Nephron progenitor cell (in vitro differentiated cells): ENCODE measurements around the gene CDH11.

ENCODE experiments used
- DNase-seq: peaks from one replicate; pipeline ENCODE4 v3.0.0; 2021
- H3K27ac Mint-ChIP-seq: 2 replicates; pipeline ENCODE4 v1.8.0; 2021; ENCODE audit warnings: mild to moderate bottlenecking, moderate library complexity, mixed read lengths
- H3K27me3 Mint-ChIP-seq: 2 replicates; pipeline ENCODE4 v1.8.0; 2021; ENCODE audit warnings: mild to moderate bottlenecking, low read depth, mixed read lengths; ENCODE audit not compliant: poor library complexity
- H3K36me3 Mint-ChIP-seq: 2 replicates; pipeline ENCODE4 v1.8.0; 2021; ENCODE audit warnings: low read depth, mixed read lengths
- H3K4me1 Mint-ChIP-seq: 2 replicates; pipeline ENCODE4 v1.8.0; 2021; ENCODE audit warnings: mixed read lengths
- H3K4me3 Mint-ChIP-seq: 2 replicates; pipeline ENCODE4 v1.8.0; 2021; ENCODE audit warnings: mild to moderate bottlenecking, moderate library complexity, mixed read lengths
- H3K9me3 Mint-ChIP-seq: 2 replicates; pipeline ENCODE4 v1.8.0; 2021; ENCODE audit warnings: mild to moderate bottlenecking, moderate library complexity, mixed read lengths
- TF ChIP-seq, protein P1 (sequence below): fragments of 200-600 bp; sonication (generic); IDR thresholded peaks from 2 replicates; pipeline ENCODE4 v1.5.0; 2021; ENCODE audit warnings: antibody characterized with exemption

CDH11 gene

DNA sequence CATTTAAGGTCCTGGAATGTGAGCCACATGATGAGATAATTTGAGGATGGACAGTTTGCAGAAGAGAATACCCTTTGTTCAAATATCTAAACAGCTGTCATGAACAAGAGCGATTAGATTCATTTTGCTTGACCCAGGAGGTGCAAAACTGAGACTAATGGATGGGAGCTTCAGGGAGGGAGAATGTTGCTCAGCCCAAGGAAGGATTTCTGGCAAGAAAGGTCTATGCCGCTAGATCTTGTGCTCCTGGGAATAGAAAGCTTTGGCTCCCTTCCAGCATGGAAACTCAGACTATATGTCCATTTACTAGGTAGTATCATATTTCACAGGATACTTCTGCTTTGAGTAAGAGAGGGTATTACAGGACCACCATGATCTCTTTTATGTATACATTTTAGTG is 14.8 kb upstream of the CDH11 start:
- no peaks in the 10 kb centered on the region for H3K9me3 Mint-ChIP-seq
- H3K27me3 Mint-ChIP-seq = peaks cover 3% of the 10 kb centered on the region
- H3K27ac Mint-ChIP-seq = no peak overlapping the region
- peaks cover 19% of the 10 kb centered on the region for H3K4me1 Mint-ChIP-seq
- H3K4me3 Mint-ChIP-seq = no peak overlapping the region
- H3K36me3 Mint-ChIP-seq = no peaks in the 10 kb centered on the region
- TF ChIP-seq, protein P1, sequence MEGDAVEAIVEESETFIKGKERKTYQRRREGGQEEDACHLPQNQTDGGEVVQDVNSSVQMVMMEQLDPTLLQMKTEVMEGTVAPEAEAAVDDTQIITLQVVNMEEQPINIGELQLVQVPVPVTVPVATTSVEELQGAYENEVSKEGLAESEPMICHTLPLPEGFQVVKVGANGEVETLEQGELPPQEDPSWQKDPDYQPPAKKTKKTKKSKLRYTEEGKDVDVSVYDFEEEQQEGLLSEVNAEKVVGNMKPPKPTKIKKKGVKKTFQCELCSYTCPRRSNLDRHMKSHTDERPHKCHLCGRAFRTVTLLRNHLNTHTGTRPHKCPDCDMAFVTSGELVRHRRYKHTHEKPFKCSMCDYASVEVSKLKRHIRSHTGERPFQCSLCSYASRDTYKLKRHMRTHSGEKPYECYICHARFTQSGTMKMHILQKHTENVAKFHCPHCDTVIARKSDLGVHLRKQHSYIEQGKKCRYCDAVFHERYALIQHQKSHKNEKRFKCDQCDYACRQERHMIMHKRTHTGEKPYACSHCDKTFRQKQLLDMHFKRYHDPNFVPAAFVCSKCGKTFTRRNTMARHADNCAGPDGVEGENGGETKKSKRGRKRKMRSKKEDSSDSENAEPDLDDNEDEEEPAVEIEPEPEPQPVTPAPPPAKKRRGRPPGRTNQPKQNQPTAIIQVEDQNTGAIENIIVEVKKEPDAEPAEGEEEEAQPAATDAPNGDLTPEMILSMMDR = no peak
- DNase-seq = no peak

DNA sequence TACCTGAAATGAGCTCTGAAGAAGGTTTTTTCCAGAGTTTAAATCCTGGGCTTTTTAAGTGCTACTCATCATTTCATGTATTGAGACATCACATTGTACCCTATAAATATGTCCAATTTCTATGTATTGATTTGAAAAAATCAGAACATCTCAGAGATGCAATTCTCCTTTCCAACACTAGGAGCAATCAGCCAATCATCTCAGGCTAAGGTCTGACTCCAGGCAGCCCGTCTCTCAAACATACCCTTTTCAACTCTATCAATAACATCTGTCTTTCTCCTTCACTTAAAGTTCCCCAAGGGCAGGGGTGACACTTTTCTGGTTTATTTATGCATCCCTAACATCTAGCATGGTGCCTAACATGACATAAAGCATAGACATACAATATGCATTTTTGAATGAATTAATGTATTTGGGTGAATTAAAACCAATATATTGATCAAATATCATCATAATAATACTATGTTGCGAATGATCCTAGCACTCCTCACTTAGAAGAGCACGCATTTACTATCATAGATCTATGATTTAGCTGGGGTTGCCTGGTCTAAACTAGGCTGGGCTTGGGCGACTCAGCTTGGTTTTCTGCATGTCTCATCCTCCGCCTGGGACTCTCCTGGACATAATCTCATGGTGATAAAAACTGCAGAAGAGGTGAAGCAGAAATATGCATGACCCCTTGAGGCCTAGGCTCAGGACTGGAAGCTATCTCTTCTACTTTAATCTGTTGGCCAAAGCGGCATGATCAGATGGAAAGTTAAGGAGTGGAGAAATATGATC is 5.2 kb upstream of the CDH11 start:
- peaks cover 3% of the 10 kb centered on the region for H3K27me3 Mint-ChIP-seq
- H3K36me3 Mint-ChIP-seq = no peaks in the 10 kb centered on the region
- no peaks in the 10 kb centered on the region for H3K9me3 Mint-ChIP-seq
- H3K4me3 Mint-ChIP-seq = no peak overlapping the region
- peak overlapping the region; percentile 43 for H3K27ac Mint-ChIP-seq
- no peak for DNase-seq
- peaks cover 44% of the 10 kb centered on the region for H3K4me1 Mint-ChIP-seq
- TF ChIP-seq, protein P1 = peak; percentile 56

DNA sequence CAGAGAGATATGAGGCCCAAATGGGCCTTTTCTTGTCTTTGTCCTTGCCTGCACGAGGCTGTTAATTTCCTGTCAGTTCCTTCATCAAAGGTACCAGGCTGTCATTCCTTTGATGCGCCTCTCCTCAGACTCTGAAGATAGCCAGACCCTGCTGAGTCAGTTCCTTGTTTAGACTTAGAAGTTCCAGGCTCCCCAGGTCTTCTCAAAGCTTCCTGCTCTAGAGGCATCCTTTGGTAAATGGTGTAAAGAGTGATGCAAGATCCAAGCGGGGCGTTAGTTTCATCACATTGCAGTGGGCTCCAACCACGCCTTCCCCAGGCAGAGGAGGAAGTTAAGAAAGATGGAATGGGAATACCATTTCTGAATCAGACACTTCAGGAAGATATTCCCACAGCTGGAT is 4.0 kb upstream of the CDH11 start:
- TF ChIP-seq, protein P1 = no peak
- Mint-ChIP-seq H3K4me3 (peak overlapping the region; percentile 93), H3K27ac (peak overlapping the region; percentile 80), H3K27me3 (peaks cover 3% of the 10 kb centered on the region), H3K9me3 (no peaks in the 10 kb centered on the region), H3K36me3 (no peaks in the 10 kb centered on the region), H3K4me1 (peaks cover 39% of the 10 kb centered on the region)
- DNase-seq = no peak

DNA sequence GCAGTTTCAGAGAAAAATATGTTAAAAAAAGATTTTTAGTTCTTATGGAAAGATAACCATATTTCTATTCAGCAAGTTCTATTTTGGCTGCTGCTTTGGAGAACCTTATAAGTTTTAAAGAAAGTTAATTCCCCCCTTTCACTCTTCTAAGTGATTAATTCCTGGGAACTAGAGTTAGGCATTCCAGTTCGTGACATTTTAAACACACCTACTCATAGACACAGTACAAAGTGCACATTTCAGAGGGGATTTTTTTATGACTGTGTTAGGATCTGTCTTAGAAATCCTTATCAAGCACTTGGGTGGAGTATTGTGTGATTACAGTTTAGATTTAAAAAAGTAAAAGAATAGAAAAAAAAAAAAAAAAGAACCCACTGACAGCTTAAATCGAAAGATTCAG is 3.5 kb upstream of the CDH11 start:
- no peak for DNase-seq
- H3K36me3 Mint-ChIP-seq = no peaks in the 10 kb centered on the region
- H3K9me3 Mint-ChIP-seq = no peaks in the 10 kb centered on the region
- peaks cover 3% of the 10 kb centered on the region for H3K27me3 Mint-ChIP-seq
- peaks cover 39% of the 10 kb centered on the region for H3K4me1 Mint-ChIP-seq
- TF ChIP-seq, protein P1 = no peak
- peak overlapping the region; percentile 80 for H3K27ac Mint-ChIP-seq
- peak overlapping the region; percentile 93 for H3K4me3 Mint-ChIP-seq

DNA sequence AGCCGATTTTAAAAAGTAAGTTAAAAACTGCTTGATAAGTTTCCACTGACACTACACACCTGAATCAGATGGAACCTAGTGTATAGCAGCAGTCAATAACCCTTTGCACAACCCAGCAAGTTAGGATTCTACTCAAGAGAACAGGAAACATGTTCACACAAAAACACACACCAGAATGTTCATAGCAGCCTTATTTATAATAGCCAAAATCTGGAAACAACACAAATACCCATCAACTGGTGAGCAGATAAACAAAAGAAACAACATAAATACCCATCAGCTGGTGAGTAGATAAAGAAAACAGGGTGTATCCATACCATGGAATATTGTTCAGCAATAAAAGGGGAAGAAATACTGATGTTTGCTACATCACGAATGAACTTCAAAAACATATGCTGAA is 2.7 kb upstream of the CDH11 start:
- no peak for DNase-seq
- H3K4me3 Mint-ChIP-seq = peak overlapping the region; percentile 93
- no peaks in the 10 kb centered on the region for H3K9me3 Mint-ChIP-seq
- no peaks in the 10 kb centered on the region for H3K36me3 Mint-ChIP-seq
- peak overlapping the region; percentile 77 for H3K27ac Mint-ChIP-seq
- TF ChIP-seq, protein P1 = no peak
- peaks cover 3% of the 10 kb centered on the region for H3K27me3 Mint-ChIP-seq
- peaks cover 41% of the 10 kb centered on the region for H3K4me1 Mint-ChIP-seq

DNA sequence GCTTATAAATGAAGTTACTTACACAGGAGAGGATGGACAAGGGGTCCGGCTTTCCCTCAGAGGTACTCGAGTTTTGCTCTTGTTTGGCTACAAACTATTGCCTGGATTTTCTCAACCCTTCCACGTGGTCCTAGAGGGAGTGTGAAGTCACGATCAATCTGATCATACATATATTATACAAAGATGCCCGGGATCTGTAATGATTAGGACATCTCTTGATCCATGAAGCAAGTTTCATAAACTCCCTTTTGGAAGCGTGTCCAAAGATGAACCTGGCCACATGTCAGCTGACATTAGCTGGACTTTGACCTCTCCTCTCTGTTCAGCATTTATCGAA is 2.3 kb upstream of the CDH11 start:
- no peaks in the 10 kb centered on the region for H3K36me3 Mint-ChIP-seq
- TF ChIP-seq, protein P1 = no peak
- H3K4me3 Mint-ChIP-seq = peak overlapping the region; percentile 93
- peaks cover 45% of the 10 kb centered on the region for H3K4me1 Mint-ChIP-seq
- H3K27me3 Mint-ChIP-seq = peaks cover 3% of the 10 kb centered on the region
- no peak for DNase-seq
- no peaks in the 10 kb centered on the region for H3K9me3 Mint-ChIP-seq
- peak overlapping the region; percentile 97 for H3K27ac Mint-ChIP-seq
